Upper lobe of right lung (tissue), 1 donor: Measurements from ENCODE around the gene TPD52L1. TPM values are rescaled to one million over a fixed set of nuclear protein-coding genes. Genes with fewer than 3 reads are reported as not detected.
"Not testable (repeated sequence)": the region's sequence is repeated elsewhere in the genome, so short reads cannot be mapped to it uniquely, and the experiment has no call there.

Experiments used
- ATAC-seq: fragments of 200-7000 bp; cut with Tn5 transposase; one replicate; pipeline ENCODE4 v1.9.1; 2020; ENCODE audit warnings: mild to moderate bottlenecking, moderate library complexity
- DNase-seq: peaks from one replicate; pipeline ENCODE4 v3.0.0-alpha.2; 2020
- H3K27ac ChIP-seq: fragments of 200-600 bp; one replicate; pipeline ENCODE4 v1.8.0; 2022
- H3K27me3 ChIP-seq: fragments of 200-600 bp; one replicate; pipeline ENCODE4 v1.8.0; 2022; ENCODE audit warnings: mild to moderate bottlenecking
- H3K36me3 ChIP-seq: fragments of 200-600 bp; one replicate; pipeline ENCODE4 v1.8.0; 2022
- H3K4me1 ChIP-seq: fragments of 200-600 bp; one replicate; pipeline ENCODE4 v1.8.0; 2022
- H3K4me3 ChIP-seq: fragments of 200-600 bp; one replicate; pipeline ENCODE4 v1.8.0; 2022; ENCODE audit warnings: mild to moderate bottlenecking
- H3K9me3 ChIP-seq: fragments of 200-600 bp; one replicate; pipeline ENCODE4 v1.8.0; 2022
- intact Hi-C: fragments of 100-400 bp; cut with DNase I; formaldehyde crosslinking; loops from one replicate; pipeline ENCODE4 v1.11.0; 2022
- total RNA-seq: library from RNA; stranded (reverse); fragmentation: NEBNext Ultra II Directional; extraction: Animal tissue kit (Norgen Biotek cat#: 25700); gene quantifications from one replicate; pipeline ENCODE4 v1.2.1, GENCODE V29; 2021
- TF ChIP-seq, protein P1 (sequence below): fragments of 200-600 bp; IDR thresholded peaks from one replicate; pipeline ENCODE4 v1.8.0; 2022; ENCODE audit warnings: antibody characterized with exemption
- donor health status: DM: no; HTN: yes; CAD: no; lungs with severe emphysema.

The TPD52L1 gene
- total RNA-seq, 1 donor from 2014 or later: 24.5 TPM

DNA sequence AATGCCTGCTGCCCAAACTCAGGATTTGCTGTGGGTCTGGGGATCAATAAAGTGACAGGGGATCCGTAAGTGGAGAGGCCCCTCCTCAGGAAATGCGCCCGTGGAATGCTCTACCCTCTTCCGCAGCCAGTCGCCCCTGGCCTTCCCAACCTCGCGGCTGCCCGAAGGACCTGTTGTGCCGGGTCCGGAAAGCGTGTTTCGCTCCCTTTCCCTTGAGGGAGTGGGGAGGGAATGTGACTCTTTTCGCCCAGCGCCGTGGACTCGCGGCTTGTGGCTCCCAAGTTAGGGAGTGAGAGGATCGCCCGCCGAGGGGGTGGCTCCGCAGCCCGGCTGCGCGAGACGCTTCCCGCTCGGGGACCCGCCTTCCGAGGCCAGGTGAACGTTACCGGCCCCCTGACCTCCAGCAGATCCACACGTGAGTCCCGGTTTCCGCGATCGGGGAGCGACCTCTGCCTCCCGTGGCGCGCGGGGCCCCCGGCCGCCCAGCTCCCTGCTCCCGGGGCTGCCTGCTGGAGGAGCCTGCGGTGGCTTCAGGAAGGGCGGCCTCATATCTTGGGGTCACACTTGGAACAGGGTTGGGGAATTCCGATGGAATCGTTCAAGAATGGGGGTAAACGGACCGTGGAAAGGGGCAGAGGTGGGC is 666 bp downstream of the TPD52L1 start:
- TF ChIP-seq, protein P1, sequence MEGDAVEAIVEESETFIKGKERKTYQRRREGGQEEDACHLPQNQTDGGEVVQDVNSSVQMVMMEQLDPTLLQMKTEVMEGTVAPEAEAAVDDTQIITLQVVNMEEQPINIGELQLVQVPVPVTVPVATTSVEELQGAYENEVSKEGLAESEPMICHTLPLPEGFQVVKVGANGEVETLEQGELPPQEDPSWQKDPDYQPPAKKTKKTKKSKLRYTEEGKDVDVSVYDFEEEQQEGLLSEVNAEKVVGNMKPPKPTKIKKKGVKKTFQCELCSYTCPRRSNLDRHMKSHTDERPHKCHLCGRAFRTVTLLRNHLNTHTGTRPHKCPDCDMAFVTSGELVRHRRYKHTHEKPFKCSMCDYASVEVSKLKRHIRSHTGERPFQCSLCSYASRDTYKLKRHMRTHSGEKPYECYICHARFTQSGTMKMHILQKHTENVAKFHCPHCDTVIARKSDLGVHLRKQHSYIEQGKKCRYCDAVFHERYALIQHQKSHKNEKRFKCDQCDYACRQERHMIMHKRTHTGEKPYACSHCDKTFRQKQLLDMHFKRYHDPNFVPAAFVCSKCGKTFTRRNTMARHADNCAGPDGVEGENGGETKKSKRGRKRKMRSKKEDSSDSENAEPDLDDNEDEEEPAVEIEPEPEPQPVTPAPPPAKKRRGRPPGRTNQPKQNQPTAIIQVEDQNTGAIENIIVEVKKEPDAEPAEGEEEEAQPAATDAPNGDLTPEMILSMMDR: no peak
- peak; percentile 48 for ATAC-seq
- H3K4me3 ChIP-seq: peak overlapping the region; percentile 73
- no peaks in the 10 kb centered on the region for H3K27me3 ChIP-seq
- DNase-seq: peak; percentile 68
- intact Hi-C loops: no loop called here
- no peaks in the 10 kb centered on the region for H3K9me3 ChIP-seq
- H3K36me3 ChIP-seq: no peaks in the 10 kb centered on the region
- peak overlapping the region; percentile 65 for H3K27ac ChIP-seq
- peaks cover 5% of the 10 kb centered on the region for H3K4me1 ChIP-seq

DNA sequence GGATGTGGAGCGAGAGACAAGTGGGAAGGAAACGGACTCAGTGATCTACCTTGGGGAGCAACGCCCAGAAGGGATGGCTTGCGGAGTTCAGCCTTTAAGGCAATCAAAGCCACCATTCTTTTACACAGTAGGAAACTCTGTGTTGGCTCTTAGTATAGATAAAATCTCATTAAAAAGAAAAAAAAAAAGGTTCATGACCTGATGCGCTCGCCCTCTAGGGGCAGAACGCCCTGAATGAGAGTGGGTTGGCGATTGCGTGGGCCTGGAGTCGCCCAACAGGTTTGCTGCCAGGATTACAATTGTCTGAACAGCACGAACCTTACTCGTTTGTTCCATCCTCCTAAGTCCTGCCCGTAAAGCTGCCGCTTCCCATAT is 1.2 kb downstream of the TPD52L1 start:
- peak; percentile 54 for ATAC-seq
- intact Hi-C loops: no loop called here
- peak; percentile 78 for DNase-seq

DNA sequence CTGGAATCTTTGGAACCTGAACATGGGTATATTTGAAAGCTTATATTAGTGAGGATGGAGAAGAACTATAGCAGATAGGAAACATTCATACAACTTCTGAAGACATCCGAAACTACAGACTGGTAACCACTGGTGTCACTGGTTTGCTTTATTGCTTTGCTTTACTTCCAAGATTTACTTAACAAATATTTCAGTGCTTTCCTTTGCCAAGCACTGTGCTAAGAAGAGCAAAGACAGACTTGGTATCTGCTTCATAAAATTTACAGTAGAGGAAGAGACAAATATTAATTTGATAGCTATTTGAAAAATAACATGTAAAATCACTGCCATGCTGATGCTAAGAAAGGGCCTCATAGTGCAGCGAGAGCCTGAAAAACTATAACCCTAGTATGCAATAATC is 1.8 kb downstream of the TPD52L1 start:
- no peak overlapping the region for H3K27ac ChIP-seq
- no peaks in the 10 kb centered on the region for H3K9me3 ChIP-seq
- H3K4me3 ChIP-seq: no peak overlapping the region
- intact Hi-C loops: no loop called here
- no peaks in the 10 kb centered on the region for H3K27me3 ChIP-seq
- no peak for DNase-seq
- TF ChIP-seq, protein P1: no peak
- no peak for ATAC-seq
- peaks cover 5% of the 10 kb centered on the region for H3K4me1 ChIP-seq
- no peaks in the 10 kb centered on the region for H3K36me3 ChIP-seq

More for the DNA sequence above, 1.2 kb downstream of the TPD52L1 start:
- H3K4me1 ChIP-seq: peaks cover 5% of the 10 kb centered on the region
- H3K36me3 ChIP-seq: no peaks in the 10 kb centered on the region
- H3K27me3 ChIP-seq: no peaks in the 10 kb centered on the region
- H3K9me3 ChIP-seq: no peaks in the 10 kb centered on the region
- no peak overlapping the region for H3K27ac ChIP-seq
- H3K4me3 ChIP-seq: peak overlapping the region; percentile 73
- TF ChIP-seq, protein P1: peak; percentile 33

DNA sequence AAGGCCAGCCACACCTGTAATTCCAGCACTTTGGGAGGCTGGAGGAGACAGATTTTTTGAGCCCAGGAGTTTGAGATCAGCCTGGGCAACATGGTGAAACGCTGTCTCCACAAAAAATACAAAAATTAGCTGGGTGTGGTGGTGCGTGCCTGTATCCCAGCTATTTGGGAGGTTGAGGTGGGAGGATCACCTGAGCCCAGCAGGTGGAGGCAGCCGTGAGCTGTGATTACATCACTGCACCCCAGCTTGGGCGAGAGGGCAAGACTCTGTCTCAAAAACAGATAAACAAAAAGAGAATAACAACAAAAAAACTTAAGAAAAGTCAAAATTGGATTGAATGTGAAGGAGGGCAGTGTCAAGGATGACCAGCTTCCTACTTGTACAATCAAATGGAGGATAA is 2.9 kb downstream of the TPD52L1 start:
- TF ChIP-seq, protein P1: no peak
- Histone ChIP-seq H3K27ac (no peak overlapping the region), H3K9me3 (no peaks in the 10 kb centered on the region), H3K27me3 (no peaks in the 10 kb centered on the region), H3K4me3 (no peak overlapping the region), H3K36me3 (no peaks in the 10 kb centered on the region), H3K4me1 (peaks cover 5% of the 10 kb centered on the region)
- DNase-seq: no peak
- no peak for ATAC-seq
- intact Hi-C loops: no loop called here

DNA sequence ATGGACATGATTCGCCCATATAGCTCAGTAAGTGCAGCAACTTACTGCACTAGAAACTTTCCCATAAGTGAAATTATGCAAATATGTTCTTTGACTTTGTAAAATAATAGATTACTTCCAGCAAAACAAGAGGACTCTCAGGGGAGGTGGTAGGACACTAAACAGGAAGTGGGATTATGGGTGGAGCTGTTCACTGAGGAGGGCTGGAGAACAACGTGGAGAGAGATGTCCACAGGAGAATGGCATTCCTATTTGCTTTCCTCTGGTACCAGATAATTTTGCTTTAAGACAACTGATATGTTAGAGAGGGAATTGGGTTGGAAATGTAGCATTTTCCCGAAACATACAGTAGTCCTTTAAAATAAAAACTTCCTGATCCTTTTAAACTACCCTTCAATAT is 3.7 kb downstream of the TPD52L1 start:
- H3K27ac ChIP-seq: no peak overlapping the region
- no peaks in the 10 kb centered on the region for H3K27me3 ChIP-seq
- no peaks in the 10 kb centered on the region for H3K36me3 ChIP-seq
- H3K4me3 ChIP-seq: no peak overlapping the region
- no peaks in the 10 kb centered on the region for H3K9me3 ChIP-seq
- intact Hi-C loops: no loop called here
- DNase-seq (no peak), ATAC-seq (no peak)
- TF ChIP-seq, protein P1: no peak
- peaks cover 5% of the 10 kb centered on the region for H3K4me1 ChIP-seq

DNA sequence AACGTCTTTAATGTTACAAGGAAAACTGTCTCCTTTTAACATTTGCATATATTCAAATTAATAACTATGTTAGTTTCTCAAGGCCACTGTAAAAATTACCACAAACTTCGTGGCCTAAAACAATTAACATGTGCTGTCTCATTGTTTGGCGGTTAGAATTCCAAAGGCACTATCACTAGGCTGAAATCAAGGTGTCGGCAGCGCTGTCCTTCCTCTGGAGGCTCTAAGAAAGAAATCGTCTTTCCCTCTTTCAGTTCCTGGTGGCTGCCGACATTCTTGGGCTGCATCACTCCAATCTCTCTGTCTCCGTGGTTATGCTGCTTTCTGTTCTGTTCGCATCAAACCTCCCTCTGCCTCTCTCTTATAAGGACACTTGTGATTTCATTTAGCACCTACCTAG is 4.2 kb downstream of the TPD52L1 start:
- peaks cover 5% of the 10 kb centered on the region for H3K4me1 ChIP-seq
- H3K9me3 ChIP-seq: no peaks in the 10 kb centered on the region
- TF ChIP-seq, protein P1: no peak
- no peak for ATAC-seq
- H3K4me3 ChIP-seq: no peak overlapping the region
- intact Hi-C loops: no loop called here
- no peak overlapping the region for H3K27ac ChIP-seq
- no peaks in the 10 kb centered on the region for H3K27me3 ChIP-seq
- no peak for DNase-seq
- no peaks in the 10 kb centered on the region for H3K36me3 ChIP-seq

DNA sequence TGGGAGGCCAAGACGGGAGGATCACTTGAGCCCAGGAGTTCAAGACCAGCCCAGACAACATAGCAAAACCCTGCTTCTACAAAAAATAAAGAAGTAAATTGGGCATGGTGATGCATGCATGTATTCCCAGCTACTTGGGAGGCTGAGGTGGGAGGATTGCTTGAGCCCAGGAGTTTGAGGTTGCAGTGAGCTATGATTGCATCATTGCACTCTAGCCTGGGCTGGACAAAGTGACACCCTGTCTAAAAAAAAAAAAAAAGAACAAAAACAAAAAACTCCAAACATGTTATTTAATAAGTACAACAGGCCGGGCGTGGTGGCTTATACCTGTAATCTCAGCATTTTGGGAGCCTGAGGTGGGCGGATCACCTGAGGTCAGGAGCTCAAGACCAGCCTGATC is 9.8 kb downstream of the TPD52L1 start:
- H3K9me3 ChIP-seq, H3K4me3 ChIP-seq, H3K36me3 ChIP-seq, H3K27ac ChIP-seq, H3K4me1 ChIP-seq, H3K27me3 ChIP-seq, DNase-seq, ATAC-seq, intact Hi-C loops: not testable (repeated sequence)
